ENCODE results near the gene PPDPF.

The PPDPF gene

GRCh38 chr20:63522091-63522868, 1.7 kb downstream of the PPDPF start:
- no peak for DNase-seq

GRCh38 chr20:63522981-63523611, 2.5 kb downstream of the PPDPF start:
- no peak for DNase-seq

GRCh38 chr20:63525185-63525584, 4.6 kb downstream of the PPDPF start:
- no peak for DNase-seq

GRCh38 chr20:63525971-63526370, 5.4 kb downstream of the PPDPF start:
- DNase-seq: no peak

GRCh38 chr20:63527184-63527583, 6.6 kb downstream of the PPDPF start:
- DNase-seq: no peak

GRCh38 chr20:63529180-63529860, 8.8 kb downstream of the PPDPF start:
- DNase-seq: no peak

- DNase-seq: no peak
These were observed 9.6 kb downstream of the PPDPF start for GRCh38 chr20:63529861-63530787.

- no peak for DNase-seq
These were observed 10.2 kb downstream of the PPDPF start for GRCh38 chr20:63530788-63531160.

- DNase-seq: no peak
These were observed 11.3 kb downstream of the PPDPF start for GRCh38 chr20:63531686-63532448.

GRCh38 chr20:63532449-63532971, 11.9 kb downstream of the PPDPF start:
- DNase-seq: no peak

GRCh38 chr20:63533388-63533787, 12.8 kb downstream of the PPDPF start:
- no peak for DNase-seq

GRCh38 chr20:63533871-63534393, 13.4 kb downstream of the PPDPF start:
- DNase-seq: no peak

GRCh38 chr20:63534427-63534830, 13.9 kb downstream of the PPDPF start:
- DNase-seq: no peak

- no peak for DNase-seq
These were observed 14.5 kb downstream of the PPDPF start for GRCh38 chr20:63534831-63535651.

- no peak for DNase-seq
These were observed 15.8 kb downstream of the PPDPF start for GRCh38 chr20:63536241-63536977.

GRCh38 chr20:63536997-63537524, 16.5 kb downstream of the PPDPF start, which contains the start of gene PTK6:
TSS of gene PTK6 (minus strand) at chr20:63537376. CDS start at chr20:63537314, 62 bp downstream.
- no peak for DNase-seq

- peak; percentile 97 for DNase-seq
These were observed 17.1 kb downstream of the PPDPF start for GRCh38 chr20:63537525-63538203.

GRCh38 chr20:63538204-63539091, 17.9 kb downstream of the PPDPF start:
- DNase-seq: peak; percentile 73
